ENCODE data around the gene MEMO1.

DNA sequence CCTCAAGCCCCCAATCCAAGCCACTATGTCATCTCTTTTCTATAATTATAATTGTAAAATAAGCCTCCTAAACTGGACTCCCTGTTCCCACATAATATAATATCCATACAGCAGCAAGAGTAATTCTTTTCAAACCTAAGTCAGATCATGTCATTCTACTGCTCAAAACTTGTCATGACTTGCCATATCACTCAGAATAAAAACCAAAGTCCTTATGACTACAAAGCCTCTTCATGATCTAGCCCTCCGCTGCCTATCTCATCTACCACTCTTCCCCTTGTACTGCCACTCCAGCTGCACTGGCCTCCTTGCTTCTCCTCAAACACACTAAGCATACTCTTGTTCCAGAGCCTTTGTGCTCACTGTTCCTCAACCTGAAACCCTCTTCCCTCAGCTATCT, 69.9 kb downstream of the MEMO1 start:
- TF ChIP-seq, protein P1, sequence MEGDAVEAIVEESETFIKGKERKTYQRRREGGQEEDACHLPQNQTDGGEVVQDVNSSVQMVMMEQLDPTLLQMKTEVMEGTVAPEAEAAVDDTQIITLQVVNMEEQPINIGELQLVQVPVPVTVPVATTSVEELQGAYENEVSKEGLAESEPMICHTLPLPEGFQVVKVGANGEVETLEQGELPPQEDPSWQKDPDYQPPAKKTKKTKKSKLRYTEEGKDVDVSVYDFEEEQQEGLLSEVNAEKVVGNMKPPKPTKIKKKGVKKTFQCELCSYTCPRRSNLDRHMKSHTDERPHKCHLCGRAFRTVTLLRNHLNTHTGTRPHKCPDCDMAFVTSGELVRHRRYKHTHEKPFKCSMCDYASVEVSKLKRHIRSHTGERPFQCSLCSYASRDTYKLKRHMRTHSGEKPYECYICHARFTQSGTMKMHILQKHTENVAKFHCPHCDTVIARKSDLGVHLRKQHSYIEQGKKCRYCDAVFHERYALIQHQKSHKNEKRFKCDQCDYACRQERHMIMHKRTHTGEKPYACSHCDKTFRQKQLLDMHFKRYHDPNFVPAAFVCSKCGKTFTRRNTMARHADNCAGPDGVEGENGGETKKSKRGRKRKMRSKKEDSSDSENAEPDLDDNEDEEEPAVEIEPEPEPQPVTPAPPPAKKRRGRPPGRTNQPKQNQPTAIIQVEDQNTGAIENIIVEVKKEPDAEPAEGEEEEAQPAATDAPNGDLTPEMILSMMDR (IDR thresholded peaks at IDR 0.05; ENCODE audit: low read depth, low read length, poor library complexity, severe bottlenecking) = no peak
- TF ChIP-seq EZH2phosphoT487 (IDR thresholded peaks at IDR 0.05; ENCODE audit: borderline replicate concordance, low read length) = no peak
